AG10803 (cell line): ENCODE measurements around the gene TMPRSS5.

ENCODE experiments used
- DNase-seq: peaks from one replicate; pipeline ENCODE4 v3.0.0; 2010; ENCODE audit warnings: low read depth
- H3K4me3 ChIP-seq: 2 replicates; pipeline ENCODE4 v1.5.1; 2011; ENCODE audit warnings: mild to moderate bottlenecking, low read length, control low read depth
- TF ChIP-seq, protein P1 (sequence below): conservative IDR thresholded peaks from 2 replicates; pipeline ENCODE4 v1.5.1; 2011; ENCODE audit warnings: mild to moderate bottlenecking, low read length, control low read depth, inconsistent platforms

The TMPRSS5 gene

DNA sequence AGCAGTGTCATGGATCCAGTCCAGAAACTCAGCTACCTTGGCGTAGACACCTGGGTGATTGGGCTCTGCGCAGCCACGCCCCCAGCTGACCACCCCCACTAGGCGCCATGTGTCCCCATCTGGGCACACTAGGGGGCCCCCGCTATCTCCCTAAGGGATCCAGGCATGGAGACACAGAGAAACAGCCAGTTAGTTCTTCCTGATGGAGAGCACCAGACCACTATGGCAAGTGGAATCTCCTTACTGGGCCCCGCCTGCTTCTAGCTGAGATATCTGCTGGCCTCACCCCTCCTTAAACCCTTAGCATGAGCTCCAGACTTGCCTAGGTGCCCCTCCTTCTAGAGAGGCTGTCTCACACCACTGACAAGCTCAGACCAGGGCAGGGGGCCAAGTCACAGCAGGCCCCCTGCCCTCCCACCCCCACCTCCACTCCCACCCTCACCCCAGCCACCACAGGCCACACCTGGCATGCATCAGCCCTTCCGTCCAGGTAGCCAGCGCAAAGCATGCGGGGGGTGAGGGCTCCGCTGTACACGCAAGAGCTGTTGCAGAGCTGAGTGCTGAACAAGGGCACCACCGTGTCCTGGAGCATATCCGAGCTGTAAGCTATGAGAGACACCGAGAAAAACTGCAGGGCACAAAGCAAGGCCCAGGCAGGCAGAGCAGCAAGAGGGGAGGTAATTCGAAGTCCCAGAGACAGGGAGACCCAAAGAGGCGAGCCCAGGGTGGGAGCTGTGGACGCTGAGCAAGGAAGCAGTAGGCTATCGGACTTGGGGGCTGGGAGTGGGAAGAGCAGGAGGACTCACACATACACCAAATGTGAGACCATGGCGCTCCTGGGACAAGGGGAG, 16.1 kb downstream of the TMPRSS5 start:
- DNase-seq, result no peak

GRCh38 chr11:113685654-113686359, 20.3 kb downstream of the TMPRSS5 start:
- no peak for DNase-seq
- TF ChIP-seq, protein P1, sequence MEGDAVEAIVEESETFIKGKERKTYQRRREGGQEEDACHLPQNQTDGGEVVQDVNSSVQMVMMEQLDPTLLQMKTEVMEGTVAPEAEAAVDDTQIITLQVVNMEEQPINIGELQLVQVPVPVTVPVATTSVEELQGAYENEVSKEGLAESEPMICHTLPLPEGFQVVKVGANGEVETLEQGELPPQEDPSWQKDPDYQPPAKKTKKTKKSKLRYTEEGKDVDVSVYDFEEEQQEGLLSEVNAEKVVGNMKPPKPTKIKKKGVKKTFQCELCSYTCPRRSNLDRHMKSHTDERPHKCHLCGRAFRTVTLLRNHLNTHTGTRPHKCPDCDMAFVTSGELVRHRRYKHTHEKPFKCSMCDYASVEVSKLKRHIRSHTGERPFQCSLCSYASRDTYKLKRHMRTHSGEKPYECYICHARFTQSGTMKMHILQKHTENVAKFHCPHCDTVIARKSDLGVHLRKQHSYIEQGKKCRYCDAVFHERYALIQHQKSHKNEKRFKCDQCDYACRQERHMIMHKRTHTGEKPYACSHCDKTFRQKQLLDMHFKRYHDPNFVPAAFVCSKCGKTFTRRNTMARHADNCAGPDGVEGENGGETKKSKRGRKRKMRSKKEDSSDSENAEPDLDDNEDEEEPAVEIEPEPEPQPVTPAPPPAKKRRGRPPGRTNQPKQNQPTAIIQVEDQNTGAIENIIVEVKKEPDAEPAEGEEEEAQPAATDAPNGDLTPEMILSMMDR, result no peak
- H3K4me3 ChIP-seq, result no peak overlapping the region

More for the DNA sequence above, 16.1 kb downstream of the TMPRSS5 start:
- H3K4me3 ChIP-seq, result no peak overlapping the region
- TF ChIP-seq, protein P1, result no peak

- DNase-seq, result peak; percentile 52
- TF ChIP-seq, protein P1, result no peak
- H3K4me3 ChIP-seq, result no peak overlapping the region
Measured at GRCh38 chr11:113684496-113684895, 21.6 kb downstream of the TMPRSS5 start.

GRCh38 chr11:113683481-113684046, 22.5 kb downstream of the TMPRSS5 start:
- H3K4me3 ChIP-seq, result no peak overlapping the region
- no peak for DNase-seq
- TF ChIP-seq, protein P1, result no peak

- TF ChIP-seq, protein P1, result no peak
- no peak overlapping the region for H3K4me3 ChIP-seq
Measured at GRCh38 chr11:113681711-113682413, 24.2 kb downstream of the TMPRSS5 start.

DNA sequence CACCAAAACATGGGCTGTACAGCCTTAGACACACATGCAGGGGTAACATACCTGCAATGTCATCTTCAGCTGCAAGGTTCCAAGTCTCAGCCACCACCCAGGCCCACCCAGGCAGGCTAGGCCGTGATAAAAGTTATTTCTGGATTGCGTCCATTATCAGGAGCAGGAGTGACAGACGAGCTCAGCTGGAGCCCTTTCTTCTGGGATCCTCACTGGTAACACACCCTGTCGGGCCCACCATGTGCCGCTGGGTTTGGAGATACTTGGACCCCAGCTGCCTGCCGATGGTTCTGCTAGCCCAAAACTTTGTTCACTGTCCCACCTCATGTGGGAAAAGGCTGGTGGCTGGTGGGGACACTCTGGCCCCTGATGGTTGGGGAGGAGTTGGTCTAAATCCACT, 24.8 kb downstream of the TMPRSS5 start:
- TF ChIP-seq, protein P1, result no peak
- H3K4me3 ChIP-seq, result no peak overlapping the region
- no peak for DNase-seq

More at GRCh38 chr11:113681711-113682413, 24.2 kb downstream of the TMPRSS5 start:
- no peak for DNase-seq
